Thymus (tissue), 11 donors: ENCODE measurements around the gene NEDD9. TPM values are rescaled to one million over a fixed set of nuclear protein-coding genes. Genes with fewer than 3 reads are reported as not detected.

Experiments
- DNase-seq, 9 donors: peaks; one replicate each; pipeline ENCODE4 v3.0.0-alpha.2; 2013; ENCODE audit warnings: low spot score in 9 of 9, low read depth in 6 of 9, missing footprints in 1 of 9
- H3K27ac ChIP-seq, 2 donors: one replicate each; pipeline ENCODE4 v1.5.1; 2013; ENCODE audit warnings: control low read depth in 1 of 2, low read depth in 1 of 2, low read length in 1 of 2, mild to moderate bottlenecking in 1 of 2, moderate library complexity in 1 of 2
- H3K27me3 ChIP-seq, 2 donors: one replicate each; pipeline ENCODE4 v1.5.1; 2013; ENCODE audit warnings: low read length in 1 of 2; ENCODE audit not compliant: control insufficient read depth in 2 of 2, insufficient read depth in 1 of 2
- H3K36me3 ChIP-seq, 2 donors: one replicate each; pipeline ENCODE4 v1.5.1; 2013; ENCODE audit warnings: low read length in 1 of 2, mild to moderate bottlenecking in 1 of 2, moderate library complexity in 1 of 2; ENCODE audit not compliant: control insufficient read depth in 2 of 2, insufficient read depth in 2 of 2
- H3K4me1 ChIP-seq, 2 donors: one replicate each; pipeline ENCODE4 v1.5.1; 2013; ENCODE audit warnings: low read length in 2 of 2; ENCODE audit not compliant: control insufficient read depth in 2 of 2, insufficient read depth in 2 of 2
- H3K4me3 ChIP-seq, 2 donors: one replicate each; pipeline ENCODE4 v1.5.1; 2013; ENCODE audit warnings: low read length in 2 of 2, control low read depth in 1 of 2, mild to moderate bottlenecking in 1 of 2
- H3K9me3 ChIP-seq, 2 donors: one replicate each; pipeline ENCODE4 v1.5.1; 2013; ENCODE audit warnings: low read length in 1 of 2, mild to moderate bottlenecking in 1 of 2; ENCODE audit not compliant: control insufficient read depth in 2 of 2, insufficient read depth in 1 of 2
- WGBS: extraction: QIAGEN DNeasy Blood & Tissue Kit; methylation state at CpG from one replicate; pipeline ENCODE4 v1.1.7; 2013; 5-methylcytosine and 5-hydroxymethylcytosine counted together
- polyA plus RNA-seq: library from polyadenylated mRNA; stranded (reverse); fragments of 200-250 nt; gene quantifications from one replicate; pipeline ENCODE4 v1.2.3, GENCODE V29; 2013
- total RNA-seq: library from RNA; stranded (reverse); fragments of 120-200 nt; gene quantifications from one replicate; pipeline ENCODE4 v1.2.4, GENCODE V29; 2013
- donor health status: healthy.

The NEDD9 gene
- total and polyA plus RNA-seq, 2 donors: 15.0 to 29.4 TPM

- no peak overlapping the region for H3K4me3 ChIP-seq
- WGBS: 94% methylated on average over 1 of the region's 1 CpG
- H3K36me3 ChIP-seq: no peaks in the 10 kb centered on the region
- no peak overlapping the region for H3K27ac ChIP-seq
- H3K27me3 ChIP-seq: no peaks in the 10 kb centered on the region
- no peaks in the 10 kb centered on the region for H3K4me1 ChIP-seq
- no peak for DNase-seq
- H3K9me3 ChIP-seq: no peaks in the 10 kb centered on the region
Observed at GRCh38 chr6:11265932-11266331, 33.5 kb upstream of the NEDD9 start.

- Histone ChIP-seq H3K27me3 (no peaks in the 10 kb centered on the region), H3K4me3 (no peak overlapping the region), H3K9me3 (no peaks in the 10 kb centered on the region), H3K36me3 (no peaks in the 10 kb centered on the region), H3K27ac (no peak overlapping the region), H3K4me1 (peaks cover 1% of the 10 kb centered on the region in 2 donors)
- DNase-seq: no peak
- 97% methylated on average over 6 of the region's 6 CpGs for WGBS
Observed at GRCh38 chr6:11264100-11264499, 31.6 kb upstream of the NEDD9 start.

- no peak overlapping the region for H3K27ac ChIP-seq
- H3K27me3 ChIP-seq: no peaks in the 10 kb centered on the region
Observed at GRCh38 chr6:11263291-11263775, 30.9 kb upstream of the NEDD9 start.

GRCh38 chr6:11262242-11262641 is 29.8 kb upstream of the NEDD9 start:
- H3K4me1 ChIP-seq: peaks cover 15 to 18% of the 10 kb centered on the region in 2 donors
- H3K27ac ChIP-seq: no peak overlapping the region

More at GRCh38 chr6:11263291-11263775, 30.9 kb upstream of the NEDD9 start:
- DNase-seq: no peak
- no peaks in the 10 kb centered on the region for H3K9me3 ChIP-seq
- WGBS: 92% methylated on average over 5 of the region's 5 CpGs
- H3K4me3 ChIP-seq: no peak overlapping the region
- no peaks in the 10 kb centered on the region for H3K36me3 ChIP-seq
- H3K4me1 ChIP-seq: peaks cover 9% of the 10 kb centered on the region in 2 donors

GRCh38 chr6:11260249-11261038 is 28.0 kb upstream of the NEDD9 start:
- H3K4me1 ChIP-seq: peaks cover 15 to 23% of the 10 kb centered on the region in 2 donors
- H3K36me3 ChIP-seq: peaks cover 0 to 4% of the 10 kb centered on the region in 2 donors
- no peak overlapping the region for H3K4me3 ChIP-seq
- H3K27ac ChIP-seq: no peak overlapping the region
- no peaks in the 10 kb centered on the region for H3K9me3 ChIP-seq
- DNase-seq: no peak
- 99% methylated on average over 4 of the region's 4 CpGs for WGBS
- no peaks in the 10 kb centered on the region for H3K27me3 ChIP-seq

More at GRCh38 chr6:11262242-11262641, 29.8 kb upstream of the NEDD9 start:
- no peak for DNase-seq
- Histone ChIP-seq H3K9me3 (no peaks in the 10 kb centered on the region), H3K36me3 (no peaks in the 10 kb centered on the region), H3K4me3 (no peak overlapping the region), H3K27me3 (no peaks in the 10 kb centered on the region)
- WGBS: 99% methylated on average over 4 of the region's 4 CpGs

- 51% methylated on average over 2 of the region's 2 CpGs for WGBS
- DNase-seq: peak in 1 of 9 donors; percentile 46
- H3K9me3 ChIP-seq: no peaks in the 10 kb centered on the region
- H3K4me3 ChIP-seq: no peak overlapping the region
- peaks cover 0 to 4% of the 10 kb centered on the region in 2 donors for H3K36me3 ChIP-seq
- H3K27ac ChIP-seq: peak overlapping the region; percentile 0 to 19
- H3K27me3 ChIP-seq: no peaks in the 10 kb centered on the region
- H3K4me1 ChIP-seq: peaks cover 15 to 23% of the 10 kb centered on the region in 2 donors
Observed at GRCh38 chr6:11258260-11259237, 26.1 kb upstream of the NEDD9 start.

- Histone ChIP-seq H3K27me3 (no peaks in the 10 kb centered on the region), H3K4me3 (no peak overlapping the region), H3K9me3 (no peaks in the 10 kb centered on the region), H3K27ac (no peak overlapping the region), H3K4me1 (peaks cover 15 to 29% of the 10 kb centered on the region in 2 donors), H3K36me3 (peaks cover 0 to 4% of the 10 kb centered on the region in 2 donors)
- 99% methylated on average over 5 of the region's 5 CpGs for WGBS
- no peak for DNase-seq
Observed at GRCh38 chr6:11255610-11256009, 23.1 kb upstream of the NEDD9 start.

GRCh38 chr6:11253594-11253993 is 21.1 kb upstream of the NEDD9 start:
- WGBS: 96% methylated on average over 1 of the region's 1 CpG
- Histone ChIP-seq H3K27ac (no peak overlapping the region), H3K27me3 (no peaks in the 10 kb centered on the region), H3K4me1 (peaks cover 8 to 23% of the 10 kb centered on the region in 2 donors), H3K36me3 (peaks cover 4% of the 10 kb centered on the region in 2 donors), H3K4me3 (no peak overlapping the region), H3K9me3 (no peaks in the 10 kb centered on the region)
- no peak for DNase-seq
